ENCODE results near the gene DCTN1. TPM values are rescaled to one million over a fixed set of nuclear protein-coding genes. Genes with fewer than 3 reads are reported as not detected.

Gene DCTN1
- total and polyA plus RNA-seq, 8 donors, result 65.8 to 181 (median 90.5) TPM

- H3K27me3 ChIP-seq, result no peaks in the 10 kb centered on the region
- no peak for DNase-seq
- intact Hi-C loops (cut with DNase I; ENCODE audit: low total_unique reads), result no loop called here
- H3K36me3 ChIP-seq, result peaks cover 0 to 14% (median 10%) of the 10 kb centered on the region in 4 donors
- peaks cover 0 to 12% (median 0%) of the 10 kb centered on the region in 4 donors for H3K4me1 ChIP-seq
- TF ChIP-seq POLR2A (IDR thresholded peaks at IDR 0.05) (no peak), EP300 (IDR thresholded peaks at IDR 0.05) (no peak), CTCF (IDR thresholded peaks at IDR 0.05) (no peak), POLR2AphosphoS5 (IDR thresholded peaks at IDR 0.05) (no peak)
- no peaks in the 10 kb centered on the region for H3K9me3 ChIP-seq
- no peak overlapping the region for H3K4me3 ChIP-seq
- no peak overlapping the region for H3K27ac ChIP-seq
Measured at GRCh38 chr2:74312913-74313312, 67.2 kb downstream of the DCTN1 start.

Small RNA genes lying within 50 kb of the gene (small RNA-seq; reads per million reads assigned to genes)
- gene RNU6-542P (0 reads per million in 4 donors), gene TAF13P2 (0 reads per million in 4 donors)

Other genes with a start within 250 kb of the DCTN1 start
- 100 to 1,000 TPM in 2 of 5 donors, 10 to 100 TPM in 2, not detected in 1; 13.3 to 310 (median 65.8) TPM for gene BOLA3, start 232.4 kb downstream of the DCTN1 start, total RNA-seq
- gene BOLA3, start 232.4 kb downstream of the DCTN1 start, polyA plus RNA-seq, result 100 to 1,000 TPM in 1 of 3 donors, 10 to 100 TPM in 2; 57.3 to 129 (median 94.1) TPM
- gene MOB1A, start 201.4 kb downstream of the DCTN1 start, total RNA-seq, result 100 to 1,000 TPM in 2 of 5 donors, 10 to 100 TPM in 3; 58.9 to 127 (median 74.1) TPM
- 10 to 100 TPM; 22.4 to 38.2 (median 30.7) TPM for gene MOB1A, start 201.4 kb downstream of the DCTN1 start, polyA plus RNA-seq
- 10 to 100 TPM in 3 of 5 donors, 1 to 10 TPM in 2; 4.3 to 51.3 (median 37.7) TPM for gene MTHFD2, start 181.7 kb downstream of the DCTN1 start, total RNA-seq
- 10 to 100 TPM; 34.1 to 54.1 (median 42.1) TPM for gene MTHFD2, start 181.7 kb downstream of the DCTN1 start, polyA plus RNA-seq
- gene SLC4A5, start 36.9 kb downstream of the DCTN1 start, total RNA-seq, result 1 to 10 TPM in 3 of 5 donors, under 1 TPM in 1, not detected in 1; 0.58 to 4.8 (median 3.2) TPM
- under 1 TPM; 0.12 to 0.46 (median 0.38) TPM for gene SLC4A5, start 36.9 kb downstream of the DCTN1 start, polyA plus RNA-seq
- 1 to 10 TPM in 2 of 5 donors, not detected in 3; 2.7 to 3.5 TPM for gene C2orf81, start 41.3 kb upstream of the DCTN1 start, total RNA-seq
- gene C2orf81, start 41.3 kb upstream of the DCTN1 start, polyA plus RNA-seq, result 1 to 10 TPM; 1.7 to 2.2 (median 2.1) TPM
- 1 to 10 TPM in 4 of 5 donors, not detected in 1; 3.5 to 9.8 (median 7.3) TPM for gene WDR54, start 41.4 kb upstream of the DCTN1 start, total RNA-seq
- gene WDR54, start 41.4 kb upstream of the DCTN1 start, polyA plus RNA-seq, result 10 to 100 TPM; 10.5 to 12.8 (median 12.5) TPM
- gene RTKN, start 61.6 kb upstream of the DCTN1 start, total RNA-seq, result 100 to 1,000 TPM in 2 of 5 donors, 10 to 100 TPM in 3; 16.5 to 125 (median 27.4) TPM
- gene RTKN, start 61.6 kb upstream of the DCTN1 start, polyA plus RNA-seq, result 10 to 100 TPM; 10.8 to 27.3 (median 23.2) TPM
- 10 to 100 TPM in 2 of 5 donors, 1 to 10 TPM in 2, not detected in 1; 4.7 to 44.5 (median 11.1) TPM for gene INO80B, start 74.8 kb upstream of the DCTN1 start, total RNA-seq
- 10 to 100 TPM; 32.2 to 52.2 (median 51.9) TPM for gene INO80B, start 74.8 kb upstream of the DCTN1 start, polyA plus RNA-seq
- 10 to 100 TPM in 4 of 5 donors, 1 to 10 TPM in 1; 1.8 to 59.4 (median 21.7) TPM for gene WBP1, start 78.1 kb upstream of the DCTN1 start, total RNA-seq
- 10 to 100 TPM; 78.9 to 82.4 (median 82.3) TPM for gene WBP1, start 78.1 kb upstream of the DCTN1 start, polyA plus RNA-seq
- 100 to 1,000 TPM in 1 of 5 donors, 10 to 100 TPM in 4; 17.5 to 130 (median 65.8) TPM for gene MOGS, start 85.1 kb upstream of the DCTN1 start, total RNA-seq
- gene MOGS, start 85.1 kb upstream of the DCTN1 start, polyA plus RNA-seq, result 10 to 100 TPM; 15.6 to 32.2 (median 30.4) TPM
- 100 to 1,000 TPM in 2 of 5 donors, 10 to 100 TPM in 2, 1 to 10 TPM in 1; 4.6 to 335 (median 18.0) TPM for gene MRPL53, start 92.4 kb upstream of the DCTN1 start, total RNA-seq
- gene MRPL53, start 92.4 kb upstream of the DCTN1 start, polyA plus RNA-seq, result 100 to 1,000 TPM in 1 of 3 donors, 10 to 100 TPM in 2; 74.0 to 108 (median 88.6) TPM
- 10 to 100 TPM; 19.1 to 78.2 (median 51.3) TPM for gene CCDC142, start 102.7 kb upstream of the DCTN1 start, total RNA-seq
- 1 to 10 TPM; 3.2 to 3.4 (median 3.2) TPM for gene CCDC142, start 102.7 kb upstream of the DCTN1 start, polyA plus RNA-seq
- 10 to 100 TPM in 4 of 5 donors, 1 to 10 TPM in 1; 4.7 to 91.2 (median 20.5) TPM for gene TTC31, start 102.8 kb upstream of the DCTN1 start, total RNA-seq
- 10 to 100 TPM; 10.5 to 11.4 (median 10.8) TPM for gene TTC31, start 102.8 kb upstream of the DCTN1 start, polyA plus RNA-seq
- gene LBX2, start 119.3 kb upstream of the DCTN1 start, total RNA-seq, result 1 to 10 TPM in 2 of 5 donors, not detected in 3; 1.1 to 2.6 TPM
- gene LBX2, start 119.3 kb upstream of the DCTN1 start, polyA plus RNA-seq, result 1 to 10 TPM; 1.1 to 2.3 (median 1.2) TPM
- 10 to 100 TPM in 2 of 5 donors, 1 to 10 TPM in 3; 1.9 to 49.6 (median 6.4) TPM for gene PCGF1, start 127.4 kb upstream of the DCTN1 start, total RNA-seq
- gene PCGF1, start 127.4 kb upstream of the DCTN1 start, polyA plus RNA-seq, result 10 to 100 TPM; 14.7 to 20.8 (median 18.1) TPM
- gene TLX2, start 134.1 kb upstream of the DCTN1 start, total RNA-seq, result under 1 TPM in 1 of 5 donors, not detected in 4; 0.73 TPM
- under 1 TPM in 1 of 3 donors, not detected in 2; 0.28 TPM for gene TLX2, start 134.1 kb upstream of the DCTN1 start, polyA plus RNA-seq
- 10 to 100 TPM in 4 of 5 donors, 1 to 10 TPM in 1; 6.6 to 42.6 (median 22.8) TPM for gene DQX1, start 145.9 kb upstream of the DCTN1 start, total RNA-seq
- 1 to 10 TPM; 2.1 to 5.3 (median 4.1) TPM for gene DQX1, start 145.9 kb upstream of the DCTN1 start, polyA plus RNA-seq
- 100 to 1,000 TPM in 4 of 5 donors, 10 to 100 TPM in 1; 74.4 to 244 (median 173) TPM for gene AUP1, start 149.4 kb upstream of the DCTN1 start, total RNA-seq
- 100 to 1,000 TPM in 2 of 3 donors, 10 to 100 TPM in 1; 97.9 to 235 (median 139) TPM for gene AUP1, start 149.4 kb upstream of the DCTN1 start, polyA plus RNA-seq
- 10 to 100 TPM in 4 of 5 donors, 1 to 10 TPM in 1; 7.6 to 60.0 (median 23.7) TPM for gene HTRA2, start 149.6 kb upstream of the DCTN1 start, total RNA-seq
- gene HTRA2, start 149.6 kb upstream of the DCTN1 start, polyA plus RNA-seq, result 10 to 100 TPM; 24.4 to 31.2 (median 25.5) TPM
- 10 to 100 TPM in 2 of 5 donors, 1 to 10 TPM in 2, under 1 TPM in 1; 0.89 to 49.0 (median 5.0) TPM for gene LOXL3, start 173.6 kb upstream of the DCTN1 start, total RNA-seq
- gene LOXL3, start 173.6 kb upstream of the DCTN1 start, polyA plus RNA-seq, result 1 to 10 TPM in 2 of 3 donors, under 1 TPM in 1; 0.76 to 1.6 (median 1.1) TPM
- 10 to 100 TPM in 3 of 5 donors, 1 to 10 TPM in 2; 5.9 to 89.3 (median 12.2) TPM for gene DOK1, start 174.4 kb upstream of the DCTN1 start, total RNA-seq
- gene DOK1, start 174.4 kb upstream of the DCTN1 start, polyA plus RNA-seq, result 10 to 100 TPM in 2 of 3 donors, 1 to 10 TPM in 1; 8.8 to 17.7 (median 17.4) TPM

Data from stomach (tissue), 9 donors.